Measurements from ENCODE around the gene FBXO17. TPM values are rescaled to one million over a fixed set of nuclear protein-coding genes. Genes with fewer than 3 reads are reported as not detected.

Gene FBXO17
- total and polyA plus RNA-seq, 8 donors = 5.8 to 13.8 (median 7.8) TPM

DNA sequence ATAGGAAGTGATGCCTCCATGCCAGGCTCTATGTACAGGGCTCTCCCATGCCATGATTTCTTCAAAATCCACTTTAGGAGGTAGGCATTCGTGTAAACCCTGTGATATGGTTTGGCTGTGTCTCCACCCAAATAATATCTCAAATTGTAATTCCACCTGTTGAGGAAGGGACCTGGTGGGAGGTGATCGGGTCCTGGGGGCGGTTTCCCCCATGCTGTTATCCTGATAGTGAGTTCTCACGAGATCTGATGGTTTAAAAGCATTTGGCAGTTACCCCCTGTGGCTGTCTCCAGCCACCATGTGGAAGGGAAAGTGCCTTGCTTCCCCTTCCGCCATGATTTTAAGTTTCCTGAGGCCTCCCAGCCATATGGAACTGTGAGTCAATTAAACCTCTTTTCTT, 53.1 kb downstream of the FBXO17 start:
- WGBS, 2 donors = 90 to 98% methylated on average over 5 of the region's 5 CpGs
- no peak for FAIRE-seq

DNA sequence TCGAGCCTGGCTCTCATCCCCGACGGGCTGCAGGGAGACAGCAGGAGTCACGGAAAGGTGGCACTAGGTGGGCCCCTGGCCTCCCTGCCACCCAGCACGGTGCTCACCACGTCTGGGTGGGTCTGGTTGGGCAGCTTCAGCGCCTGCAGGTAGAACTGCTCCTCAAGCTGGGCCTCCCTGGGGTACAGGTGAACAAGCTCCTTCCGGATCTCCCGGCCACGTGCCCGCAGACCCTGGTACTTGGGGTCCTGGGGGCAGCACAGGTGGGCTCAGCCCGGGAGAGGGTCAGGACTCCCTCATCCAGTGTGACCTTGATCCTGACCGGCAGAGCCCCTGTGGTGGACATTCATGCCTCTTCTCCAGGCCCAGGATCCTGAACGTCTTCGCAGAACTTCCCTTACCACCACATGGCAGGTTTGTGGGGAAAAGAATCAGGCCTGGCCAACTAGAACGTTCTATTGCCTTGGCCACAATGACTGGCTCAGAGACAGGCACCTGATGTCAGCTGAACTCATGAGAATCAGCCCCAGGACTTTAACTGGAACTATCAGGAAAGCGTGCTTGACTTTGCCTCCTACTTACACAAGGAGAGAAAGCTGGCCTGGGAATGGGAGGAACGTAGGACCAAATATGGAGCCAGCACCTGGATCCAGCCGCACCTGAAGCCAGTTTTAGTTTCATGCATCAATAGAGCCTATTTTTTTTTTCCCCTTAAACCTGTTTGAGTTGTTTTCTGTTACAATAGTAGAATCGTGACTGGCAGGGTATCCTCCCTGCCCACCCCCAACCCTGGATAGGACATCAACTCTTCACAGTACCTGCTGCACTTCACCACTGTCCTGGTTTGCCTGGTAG, 53.9 kb downstream of the FBXO17 start:
- intact Hi-C loops (cut with DNase I) = loop anchor here in 1 of 3 donors (10.0 kb wide), 1 partner anchor 407 kb away; no protein-coding TSS in a partner anchor
- DNase-seq (peak in 2 of 6 donors; percentile 54 to 67), ATAC-seq (no peak), FAIRE-seq (no peak)
- TF ChIP-seq CTCF (IDR thresholded peaks at IDR 0.05) = no peak
- 91% methylated on average over 20 of the region's 20 CpGs for WGBS, 2 donors
- Histone ChIP-seq H3K4me3 (no peak overlapping the region), H3K27me3 (no peaks in the 10 kb centered on the region), H3K27ac (no peak overlapping the region), H3K9me3 (no peaks in the 10 kb centered on the region), H3K36me3 (peaks cover 0 to 6% (median 0%) of the 10 kb centered on the region in 3 donors), H3K4me1 (no peaks in the 10 kb centered on the region)

More for the DNA sequence above, 53.1 kb downstream of the FBXO17 start:
- Histone ChIP-seq H3K4me3 (no peak overlapping the region), H3K36me3 (peaks cover 0 to 6% (median 0%) of the 10 kb centered on the region in 3 donors), H3K4me1 (no peaks in the 10 kb centered on the region), H3K27ac (no peak overlapping the region), H3K27me3 (no peaks in the 10 kb centered on the region), H3K9me3 (no peaks in the 10 kb centered on the region)
- ATAC-seq (no peak), DNase-seq (no peak)
- intact Hi-C loops (cut with DNase I) = loop anchor here in 1 of 3 donors (10.0 kb wide), 1 partner anchor 408 kb away; no protein-coding TSS in a partner anchor
- no peak for TF ChIP-seq CTCF (IDR thresholded peaks at IDR 0.05)

DNA sequence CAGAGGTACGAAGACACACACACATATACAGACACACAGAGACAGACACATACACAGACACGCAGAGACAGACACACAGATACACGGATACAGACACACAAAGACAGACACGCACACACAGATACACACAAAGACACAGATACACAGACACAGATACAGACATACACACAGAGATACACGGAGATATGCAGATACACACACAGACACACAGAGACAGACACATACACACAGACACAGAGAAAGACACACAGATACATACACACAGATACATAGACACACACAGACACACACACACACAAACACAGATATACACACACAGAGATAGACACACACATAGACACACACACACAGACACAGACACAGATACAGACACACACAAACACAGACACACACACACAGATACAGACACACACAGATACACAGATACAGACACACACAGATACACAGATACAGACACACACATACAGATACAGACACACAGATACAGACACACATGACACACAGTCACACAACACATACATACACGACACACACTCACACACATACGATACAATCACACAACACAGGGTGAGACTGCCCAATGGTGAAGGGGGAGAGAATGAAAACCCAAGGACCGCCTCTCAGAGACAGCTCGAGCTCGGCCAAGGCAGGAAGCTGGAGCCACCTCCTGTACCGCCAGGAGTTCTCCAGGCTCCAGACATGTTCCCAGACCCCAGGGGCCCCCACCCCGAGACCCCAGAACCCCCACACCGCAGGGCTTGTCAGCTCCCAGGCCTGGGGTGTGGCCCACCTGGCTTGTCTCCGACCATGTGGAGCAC, 54.7 kb downstream of the FBXO17 start:
- Histone ChIP-seq H3K4me1 (no peaks in the 10 kb centered on the region), H3K36me3 (peaks cover 0 to 6% (median 0%) of the 10 kb centered on the region in 3 donors), H3K9me3 (no peaks in the 10 kb centered on the region), H3K27ac (no peak overlapping the region), H3K27me3 (no peaks in the 10 kb centered on the region), H3K4me3 (no peak overlapping the region)
- WGBS, 2 donors = 76 to 82% methylated on average over 14 of the region's 14 CpGs
- DNase-seq = no peak
- no peak for ATAC-seq
- no peak for FAIRE-seq
- intact Hi-C loops (cut with DNase I) = loop anchor here in 1 of 3 donors (10.0 kb wide), 1 partner anchor 406 kb away; no protein-coding TSS in a partner anchor
- no peak for TF ChIP-seq CTCF (IDR thresholded peaks at IDR 0.05)

DNA sequence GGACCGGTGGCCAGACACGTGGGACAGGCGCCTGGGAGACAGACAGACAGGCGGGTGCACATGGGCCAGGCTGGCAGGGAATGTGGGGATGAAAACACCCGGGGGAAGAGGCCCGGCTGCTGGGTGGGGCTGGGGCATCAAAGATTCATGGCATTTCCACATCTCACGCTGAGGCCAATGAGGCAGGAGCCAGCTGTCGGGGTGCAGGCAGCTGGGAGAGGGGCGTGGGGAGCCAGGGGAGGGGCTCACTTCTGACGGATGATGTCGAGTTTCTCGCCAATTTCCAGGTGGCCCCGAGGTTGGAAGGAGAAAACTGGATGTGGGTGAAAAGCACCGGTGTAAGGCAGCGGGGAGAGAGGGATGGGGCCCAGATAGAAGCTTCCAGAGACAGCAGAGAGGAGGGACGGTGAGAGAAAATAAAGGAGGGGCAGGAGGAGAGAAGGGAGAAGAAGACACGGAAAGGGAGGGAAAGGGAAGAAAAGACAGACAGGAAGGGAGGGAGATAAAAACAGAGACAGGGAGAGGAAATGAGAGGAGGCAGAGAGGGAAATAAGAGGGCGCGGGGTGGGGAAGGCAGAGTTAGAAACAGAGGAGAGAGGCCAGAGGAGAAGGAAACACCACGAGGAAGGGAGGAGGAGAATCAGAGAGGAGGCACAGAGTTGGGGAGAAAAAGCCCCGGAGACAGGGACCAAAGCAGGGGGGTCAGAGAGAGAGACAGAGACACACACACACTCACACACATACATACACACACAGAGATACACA, 55.5 kb downstream of the FBXO17 start:
- DNase-seq = peak in 1 of 6 donors; percentile 49
- Histone ChIP-seq H3K27ac (no peak overlapping the region), H3K4me1 (no peaks in the 10 kb centered on the region), H3K9me3 (no peaks in the 10 kb centered on the region), H3K27me3 (no peaks in the 10 kb centered on the region), H3K4me3 (no peak overlapping the region), H3K36me3 (no peaks in the 10 kb centered on the region)
- TF ChIP-seq CTCF (IDR thresholded peaks at IDR 0.05) = no peak
- intact Hi-C loops (cut with DNase I) = loop anchor here in 1 of 3 donors (10.0 kb wide), 1 partner anchor 405 kb away; no protein-coding TSS in a partner anchor
- no peak for FAIRE-seq
- ATAC-seq = no peak
- WGBS, 2 donors = 76 to 78% methylated on average over 21 of the region's 21 CpGs

Data from pancreas (tissue), 10 donors.